Right lobe of liver (tissue), 4 donors: ENCODE measurements around the gene PIM3.

ENCODE experiments used
- POLR2A ChIP-seq: fragments of 450-650 bp; IDR thresholded peaks from one replicate; pipeline ENCODE4 v1.6.1; 2017; ENCODE audit warnings: antibody characterized with exemption, mild to moderate bottlenecking
- TF ChIP-seq, protein P1 (sequence below), 4 donors: fragments of 200-600 bp in 3 of 4; fragments of 450-650 bp in 1 of 4; IDR thresholded peaks; one replicate each; pipeline versions ENCODE4 v1.5.1 to v1.8.0; 2016 to 2022; ENCODE audit warnings: antibody characterized with exemption in 4 of 4, mild to moderate bottlenecking in 2 of 4
- donor health status: DM: no; HTN: no; CAD: no.
- donor health status: DM: no; HTN: no; CAD: no.
- donor health status: DM: no; HTN: yes; CAD: no.

DNA sequence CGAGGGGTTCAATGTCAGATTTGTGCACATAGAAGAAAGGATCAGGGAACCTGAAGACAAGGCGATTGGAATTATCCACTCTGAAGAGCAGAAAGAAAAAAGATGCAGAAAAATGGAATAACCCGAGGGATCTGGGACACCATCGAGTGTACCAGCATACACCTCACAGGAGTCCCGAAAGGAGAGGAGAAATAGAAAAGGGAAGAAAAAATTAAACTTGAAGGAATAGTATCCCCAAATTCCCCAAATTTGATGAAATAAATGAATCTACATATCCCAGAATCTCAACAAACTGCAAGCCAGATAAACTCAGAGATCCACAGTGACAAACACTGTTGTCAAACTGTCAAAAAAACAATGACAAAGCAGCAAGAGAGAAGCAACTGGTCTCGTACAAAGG is 30.6 kb downstream of the PIM3 start:
- no peak for TF ChIP-seq POLR2A
- TF ChIP-seq, protein P1, sequence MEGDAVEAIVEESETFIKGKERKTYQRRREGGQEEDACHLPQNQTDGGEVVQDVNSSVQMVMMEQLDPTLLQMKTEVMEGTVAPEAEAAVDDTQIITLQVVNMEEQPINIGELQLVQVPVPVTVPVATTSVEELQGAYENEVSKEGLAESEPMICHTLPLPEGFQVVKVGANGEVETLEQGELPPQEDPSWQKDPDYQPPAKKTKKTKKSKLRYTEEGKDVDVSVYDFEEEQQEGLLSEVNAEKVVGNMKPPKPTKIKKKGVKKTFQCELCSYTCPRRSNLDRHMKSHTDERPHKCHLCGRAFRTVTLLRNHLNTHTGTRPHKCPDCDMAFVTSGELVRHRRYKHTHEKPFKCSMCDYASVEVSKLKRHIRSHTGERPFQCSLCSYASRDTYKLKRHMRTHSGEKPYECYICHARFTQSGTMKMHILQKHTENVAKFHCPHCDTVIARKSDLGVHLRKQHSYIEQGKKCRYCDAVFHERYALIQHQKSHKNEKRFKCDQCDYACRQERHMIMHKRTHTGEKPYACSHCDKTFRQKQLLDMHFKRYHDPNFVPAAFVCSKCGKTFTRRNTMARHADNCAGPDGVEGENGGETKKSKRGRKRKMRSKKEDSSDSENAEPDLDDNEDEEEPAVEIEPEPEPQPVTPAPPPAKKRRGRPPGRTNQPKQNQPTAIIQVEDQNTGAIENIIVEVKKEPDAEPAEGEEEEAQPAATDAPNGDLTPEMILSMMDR (IDR thresholded peaks at IDR 0.05), result no peak
